H9 (cell line): Measurements from ENCODE around the gene ITPK1. TPM values are rescaled to one million over a fixed set of nuclear protein-coding genes. Genes with fewer than 3 reads are reported as not detected.
A peak's percentile ranks its signal among the peaks of the same experiment; 100 is the strongest.

Experiments
- DNase-seq: peaks from one replicate; pipeline ENCODE4 v3.0.0-alpha.2; 2017
- H2AFZ ChIP-seq: one replicate; pipeline ENCODE4 v1.6.1; 2013; ENCODE audit warnings: mild to moderate bottlenecking, low read length, control low read depth, moderate library complexity
- H2AK5ac ChIP-seq: 2 replicates; pipeline ENCODE4 v1.6.1; 2013; ENCODE audit warnings: low read length, control low read depth, mixed read lengths; ENCODE audit not compliant: insufficient read length
- H2BK120ac ChIP-seq: one replicate; pipeline ENCODE4 v1.6.1; 2013; ENCODE audit warnings: low read depth, mild to moderate bottlenecking, low read length, control low read depth, inconsistent platforms; ENCODE audit not compliant: poor library complexity, severe bottlenecking
- H2BK12ac ChIP-seq: 2 replicates; pipeline ENCODE4 v1.6.1; 2013; ENCODE audit warnings: low read length, control low read depth, mixed read lengths, low read depth; ENCODE audit not compliant: insufficient read length
- H2BK15ac ChIP-seq: 2 replicates; pipeline ENCODE4 v1.6.1; 2013; ENCODE audit warnings: low read depth, low read length, control low read depth
- H2BK20ac ChIP-seq: one replicate; pipeline ENCODE4 v1.6.1; 2013; ENCODE audit warnings: low read depth, mild to moderate bottlenecking, low read length, control low read depth, inconsistent platforms; ENCODE audit not compliant: poor library complexity, severe bottlenecking
- H2BK5ac ChIP-seq: 2 replicates; pipeline ENCODE4 v1.6.1; 2013; ENCODE audit warnings: low read length, control low read depth, mixed read lengths; ENCODE audit not compliant: insufficient read length
- H3K14ac ChIP-seq: 2 replicates; pipeline ENCODE4 v1.6.1; 2013; ENCODE audit warnings: low read length, control low read depth; ENCODE audit not compliant: insufficient read depth
- H3K18ac ChIP-seq: 2 replicates; pipeline ENCODE4 v1.6.1; 2013; ENCODE audit warnings: low read depth, mild to moderate bottlenecking, mixed read lengths, low read length, control low read depth; ENCODE audit not compliant: insufficient read length
- H3K23ac ChIP-seq: 2 replicates; pipeline ENCODE4 v1.6.1; 2013; ENCODE audit warnings: low read length, control low read depth, mixed read lengths, low read depth; ENCODE audit not compliant: insufficient read length
- H3K23me2 ChIP-seq: 2 replicates; pipeline ENCODE4 v1.6.1; 2013; ENCODE audit warnings: low read depth, mild to moderate bottlenecking, mixed read lengths, low read length, control low read depth; ENCODE audit not compliant: insufficient read length, poor library complexity, severe bottlenecking
- H3K27ac ChIP-seq: 2 replicates; pipeline ENCODE4 v1.5.1; 2013; ENCODE audit warnings: low read length, control low read depth, mixed read lengths, low read depth; ENCODE audit not compliant: insufficient read length
- H3K27me3 ChIP-seq: 2 replicates; pipeline ENCODE4 v1.6.1; 2013; ENCODE audit warnings: low read length, control low read depth, inconsistent platforms; ENCODE audit not compliant: insufficient read depth
- H3K4ac ChIP-seq: 2 replicates; pipeline ENCODE4 v1.6.1; 2013; ENCODE audit warnings: low read depth, mild to moderate bottlenecking, control low read depth, inconsistent platforms, low read length, moderate library complexity
- H3K4me1 ChIP-seq: 2 replicates; pipeline ENCODE4 v1.6.1; 2013; ENCODE audit warnings: low read length, control low read depth, inconsistent platforms; ENCODE audit not compliant: insufficient read depth
- H3K4me2 ChIP-seq: 2 replicates; pipeline ENCODE4 v1.6.1; 2013; ENCODE audit warnings: low read length, control low read depth, mixed read lengths; ENCODE audit not compliant: insufficient read length, insufficient read depth
- H3K56ac ChIP-seq: 2 replicates; pipeline ENCODE4 v1.6.1; 2013; ENCODE audit warnings: low read depth, mild to moderate bottlenecking, mixed read lengths, low read length, control low read depth; ENCODE audit not compliant: insufficient read length
- H3K79me1 ChIP-seq: 2 replicates; pipeline ENCODE4 v1.6.1; 2013; ENCODE audit warnings: low read depth, mild to moderate bottlenecking, moderate library complexity, low read length, control low read depth, inconsistent platforms; ENCODE audit not compliant: insufficient read depth, poor library complexity, severe bottlenecking
- H3K79me2 ChIP-seq: 2 replicates; pipeline ENCODE4 v1.6.1; 2013; ENCODE audit warnings: low read length, control low read depth, inconsistent platforms; ENCODE audit not compliant: insufficient read depth
- H3K9ac ChIP-seq: 2 replicates; pipeline ENCODE4 v1.6.1; 2013; ENCODE audit warnings: low read length, control low read depth, mixed read lengths; ENCODE audit not compliant: insufficient read length; ENCODE audit errors: extremely low read depth
- H3K9me3 ChIP-seq: one replicate; pipeline ENCODE4 v1.6.1; 2013; ENCODE audit warnings: low read depth, low read length, inconsistent platforms; ENCODE audit not compliant: control insufficient read depth
- H3T11ph ChIP-seq: one replicate; pipeline ENCODE4 v1.6.1; 2013; ENCODE audit warnings: mild to moderate bottlenecking, low read length, control low read depth, inconsistent platforms
- H4K20me1 ChIP-seq: one replicate; pipeline ENCODE4 v1.6.1; 2013; ENCODE audit not compliant: control insufficient read depth, insufficient read length, insufficient read depth
- H4K5ac ChIP-seq: 2 replicates; pipeline ENCODE4 v1.6.1; 2013; ENCODE audit warnings: low read depth, mild to moderate bottlenecking, mixed read lengths, low read length, control low read depth; ENCODE audit not compliant: insufficient read length
- H4K8ac ChIP-seq: replicated peaks from 2 replicates; pipeline ENCODE4 v1.6.1; 2013; ENCODE audit warnings: low read length, control low read depth, mixed read lengths, low read depth; ENCODE audit not compliant: insufficient read length
- H4K91ac ChIP-seq: 2 replicates; pipeline ENCODE4 v1.6.1; 2013; ENCODE audit warnings: low read depth, mild to moderate bottlenecking, moderate library complexity, mixed read lengths, low read length, control low read depth; ENCODE audit not compliant: insufficient read length
- H3K27ac Mint-ChIP-seq, 3 experiments: 2 replicates in 2 of 3; 3 replicates in 1 of 3; pipeline ENCODE4 v1.8.0; 2020 to 2021; ENCODE audit warnings: mixed read lengths in 3 of 3, mild to moderate bottlenecking in 1 of 3, moderate library complexity in 1 of 3
- H3K27me3 Mint-ChIP-seq: 2 replicates; pipeline ENCODE4 v1.8.0; 2021; ENCODE audit warnings: low read depth, mild to moderate bottlenecking, moderate library complexity, mixed read lengths
- H3K36me3 Mint-ChIP-seq, 3 experiments: 2 replicates in 2 of 3; 3 replicates in 1 of 3; pipeline ENCODE4 v1.8.0; 2020 to 2021; ENCODE audit warnings: low read depth in 3 of 3, mixed read lengths in 3 of 3; ENCODE audit not compliant: insufficient read depth in 1 of 3
- H3K4me1 Mint-ChIP-seq, 2 experiments: 2 replicates each; pipeline ENCODE4 v1.8.0; 2020; ENCODE audit warnings: mixed read lengths in 2 of 2
- H3K4me3 Mint-ChIP-seq, 2 experiments: 2 replicates in 1 of 2; 3 replicates in 1 of 2; pipeline ENCODE4 v1.8.0; 2020 to 2021; ENCODE audit warnings: mild to moderate bottlenecking in 2 of 2, mixed read lengths in 2 of 2, moderate library complexity in 1 of 2
- H3K9me3 Mint-ChIP-seq, 2 experiments: 2 replicates in 1 of 2; 3 replicates in 1 of 2; pipeline ENCODE4 v1.8.0; 2020; ENCODE audit warnings: mild to moderate bottlenecking in 2 of 2, mixed read lengths in 2 of 2, moderate library complexity in 1 of 2
- CTCF ChIP-seq: fragments of 200-600 bp; sonication (generic); conservative IDR thresholded peaks from 3 replicates; pipeline ENCODE4 v1.8.0; 2021; ENCODE audit warnings: antibody characterized with exemption, mild to moderate bottlenecking
- WGBS: extraction: QIAGEN DNeasy Blood & Tissue Kit; methylation state at CpG from one replicate; pipeline ENCODE4 v1.1.7; 2013; ENCODE audit warnings: missing lambda C conversion rate, low lambda C conversion rate, mixed read lengths; ENCODE audit not compliant: insufficient read length; ENCODE audit errors: extremely low coverage; 5-methylcytosine and 5-hydroxymethylcytosine counted together
- total RNA-seq: library from RNA; stranded (reverse); gene quantifications from 2 replicates; pipeline ENCODE4 v1.2.1, GENCODE V29; 2021

Gene ITPK1
- total RNA-seq, 1 experiment from 2014 or later, result 92.7 TPM

- no peak overlapping the region for H3K4me3 Mint-ChIP-seq
- DNase-seq, result no peak
- no peak overlapping the region for H2BK12ac ChIP-seq
- peaks cover 3% of the 10 kb centered on the region for H4K20me1 ChIP-seq
- peaks cover 6 to 22% (median 15%) of the 10 kb centered on the region in 3 experiments for H3K36me3 Mint-ChIP-seq
- H3K27ac Mint-ChIP-seq, result peak overlapping the region in 2 of 3 experiments; percentile 28 to 96; a peak in 5 of 7 replicates
- no peaks in the 10 kb centered on the region for H3K27me3 ChIP-seq
- H4K5ac ChIP-seq, result no peak overlapping the region
- no peak overlapping the region for H3K4ac ChIP-seq
- H3K4me1 ChIP-seq, result peaks cover 3% of the 10 kb centered on the region; the same call in 1 of the 2 replicates
- H3K9me3 Mint-ChIP-seq, result peaks cover 2 to 5% of the 10 kb centered on the region in 2 experiments; a peak in 3 of 5 replicates
- no peak overlapping the region for H4K91ac ChIP-seq
- H3K27me3 Mint-ChIP-seq, result no peaks in the 10 kb centered on the region; the same call in 1 of the 2 replicates
- no peak overlapping the region for H2AK5ac ChIP-seq
- no peak overlapping the region for H3K23ac ChIP-seq
- no peak overlapping the region for H3K9ac ChIP-seq
- H3K79me2 ChIP-seq, result peaks cover 21% of the 10 kb centered on the region; the same call in 1 of the 2 replicates
- H3K18ac ChIP-seq, result no peak overlapping the region
- H3K9me3 ChIP-seq, result no peaks in the 10 kb centered on the region
- no peak overlapping the region for H2BK120ac ChIP-seq
- H3K14ac ChIP-seq, result no peak overlapping the region
- H3K23me2 ChIP-seq, result no peaks in the 10 kb centered on the region
- TF ChIP-seq CTCF, result no peak
- no peak overlapping the region for H2BK20ac ChIP-seq
- H3K4me2 ChIP-seq, result no peak overlapping the region
- peaks cover 24 to 35% of the 10 kb centered on the region in 2 experiments for H3K4me1 Mint-ChIP-seq
- no peak overlapping the region for H4K8ac ChIP-seq
- no peak overlapping the region for H2AFZ ChIP-seq
- H3K56ac ChIP-seq, result no peak overlapping the region
- H3T11ph ChIP-seq, result no peak overlapping the region
- no CpG with 5 or more reads among the region's 9 CpGs for WGBS
- peaks cover 7% of the 10 kb centered on the region for H3K79me1 ChIP-seq
- no peak overlapping the region for H2BK5ac ChIP-seq
- H3K27ac ChIP-seq, result no peak overlapping the region
- no peak overlapping the region for H2BK15ac ChIP-seq
Measured at GRCh38 chr14:93083917-93084316, 31.8 kb downstream of the ITPK1 start.
